ENCODE data around the gene C9orf72. TPM values are rescaled to one million over a fixed set of nuclear protein-coding genes. Genes with fewer than 3 reads are reported as not detected.

C9orf72 gene
- total RNA-seq, result 4.3 and 5.5 TPM in 2 replicates

GRCh38 chr9:27572918-27573633 is at the start of gene C9orf72:
TSS of gene C9orf72 (minus strand) at chr9:27573481. CDS start at chr9:27567120, 6,361 bp downstream.

GRCh38 chr9:27529316-27530278 is 43.7 kb downstream of the C9orf72 start, which contains the start of gene MOB3B:
TSS of gene MOB3B (minus strand) at chr9:27529814. CDS start at chr9:27455550, 74,264 bp downstream.

GRCh38 chr9:27524236-27524635 is 49.0 kb downstream of the C9orf72 start, which contains the start of gene IFNK:
TSS of gene IFNK (plus strand) at chr9:27524290. CDS start at chr9:27524337, 47 bp downstream.

Other genes with a start within 250 kb of the C9orf72 start
- not detected in 2 replicates for gene IFNK, start 49.2 kb downstream of the C9orf72 start, total RNA-seq
- 0.17 and 0.30 TPM in 2 replicates for gene MOB3B, start 43.7 kb downstream of the C9orf72 start, total RNA-seq